Endometrial microvascular endothelial cells (primary cell): Measurements from ENCODE around the gene SSH2. TPM values are rescaled to one million over a fixed set of nuclear protein-coding genes. Genes with fewer than 3 reads are reported as not detected.
"Not testable (repeated sequence)": the region's sequence is repeated elsewhere in the genome, so short reads cannot be mapped to it uniquely, and the experiment has no call there.

Experiments
- in situ Hi-C: cut with HindIII; loops from 2 replicates; pipeline ENCODE4 v1.10.0; 2017; ENCODE audit warnings: low sequenced_read_pairs, low pct_unique_long_range_greater_than_20kb; ENCODE audit errors: inconsistent ontology term
- total RNA-seq: library from RNA; depleted of rRNA; stranded (reverse); fragments of >200 nt; gene quantifications from one replicate; pipeline ENCODE4 v1.2.3, GENCODE V29; 2015; ENCODE audit errors: inconsistent ontology term

SSH2 gene
- total RNA-seq, 1 donor from 2014 or later: 32.8 TPM

DNA sequence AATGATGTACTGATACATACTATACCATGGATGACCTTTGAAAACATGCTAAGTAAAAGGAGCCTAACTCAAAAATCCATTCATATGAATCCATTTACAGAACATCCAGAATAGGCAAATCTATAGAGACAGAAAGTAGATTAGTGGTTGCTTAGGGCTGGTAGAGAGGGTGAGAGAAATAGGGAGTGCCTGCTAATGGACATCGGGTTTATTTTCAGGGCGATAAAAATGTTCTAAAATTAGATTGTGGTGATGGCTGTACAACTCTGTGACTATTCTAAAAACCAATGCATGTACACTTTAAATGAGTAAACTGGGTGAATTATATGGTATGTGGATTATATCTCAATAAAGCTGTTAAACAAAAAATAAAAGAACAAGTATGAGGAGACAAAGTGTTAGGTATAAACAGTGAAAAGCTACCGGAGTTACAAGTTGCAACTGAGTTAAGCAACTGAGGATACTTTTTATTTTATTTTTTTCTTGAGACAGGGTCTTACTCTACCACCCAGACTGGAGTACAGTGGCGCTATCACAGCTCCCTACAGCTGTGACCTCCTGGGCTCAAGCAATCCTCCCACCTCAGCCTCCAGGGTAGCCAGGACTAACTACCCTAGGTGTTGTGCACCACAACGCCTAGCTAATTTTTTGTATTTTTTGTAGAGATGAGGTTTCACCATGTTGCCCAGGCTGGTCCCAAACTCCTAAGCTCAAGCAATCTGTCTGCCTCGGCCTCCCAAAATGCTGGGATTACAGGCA is 231.8 kb downstream of the SSH2 start:
- in situ Hi-C loops: no loop called here

DNA sequence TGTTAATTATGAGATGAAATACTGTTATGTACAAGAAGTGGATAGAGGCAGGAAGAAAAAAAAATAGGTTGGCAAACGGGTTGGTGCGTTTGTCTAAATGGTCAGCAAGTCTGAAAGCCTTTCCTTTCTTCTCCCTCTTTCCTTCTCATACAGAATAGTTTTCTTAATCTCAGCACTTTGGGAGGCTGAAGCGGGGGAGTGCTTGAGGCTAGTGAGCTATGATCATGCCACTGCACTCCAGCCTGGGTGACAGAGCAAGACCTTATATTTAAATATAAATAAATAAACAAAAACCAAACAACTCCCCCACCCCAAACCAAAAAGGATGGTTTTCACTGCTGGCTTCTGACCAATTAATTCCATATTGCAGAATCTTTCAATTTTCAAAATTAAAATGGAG is 232.7 kb downstream of the SSH2 start:
- in situ Hi-C loops: no loop called here

GRCh38 chr17:29694918-29695563 is 235.0 kb downstream of the SSH2 start:
- in situ Hi-C loops: no loop called here

GRCh38 chr17:29693751-29694150 is 236.3 kb downstream of the SSH2 start:
- in situ Hi-C loops: no loop called here

GRCh38 chr17:29687596-29687995 is 242.4 kb downstream of the SSH2 start:
- in situ Hi-C loops: no loop called here

GRCh38 chr17:29686993-29687590 is 242.9 kb downstream of the SSH2 start:
- in situ Hi-C loops: no loop called here

- in situ Hi-C loops: no loop called here
Observed at GRCh38 chr17:29683481-29683880, 246.5 kb downstream of the SSH2 start.

- in situ Hi-C loops: no loop called here
Observed at GRCh38 chr17:29682987-29683386, 247.0 kb downstream of the SSH2 start.

GRCh38 chr17:29682054-29682453 is 248.0 kb downstream of the SSH2 start:
- in situ Hi-C loops: no loop called here

- in situ Hi-C loops: no loop called here
Observed at GRCh38 chr17:29677824-29678223, 252.2 kb downstream of the SSH2 start.

- in situ Hi-C loops: no loop called here
Observed at GRCh38 chr17:29677221-29677791, 252.7 kb downstream of the SSH2 start.

DNA sequence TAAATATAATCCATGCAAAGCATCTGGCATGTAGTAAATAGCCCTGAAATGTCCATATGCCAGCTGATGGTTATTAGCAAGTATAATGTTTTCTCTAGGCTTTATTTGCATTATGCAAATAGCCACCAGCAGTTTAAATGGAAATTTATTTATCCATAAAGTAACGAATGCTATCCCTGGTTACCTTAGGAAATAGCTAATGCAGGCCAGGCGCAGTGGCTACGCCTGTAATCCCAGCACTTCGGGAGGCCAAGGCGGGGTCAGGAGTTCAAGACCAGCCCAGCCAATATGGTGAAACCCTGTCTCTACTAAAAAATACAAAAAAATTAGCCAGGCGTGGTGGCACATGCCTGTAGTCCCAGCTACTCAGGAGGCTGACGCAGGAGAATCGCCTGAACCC is 254.1 kb downstream of the SSH2 start:
- in situ Hi-C loops: not testable (repeated sequence)

- in situ Hi-C loops: no loop called here
Observed at GRCh38 chr17:29674281-29674680, 255.7 kb downstream of the SSH2 start.

GRCh38 chr17:29671661-29672060 is 258.4 kb downstream of the SSH2 start:
- in situ Hi-C loops: no loop called here

DNA sequence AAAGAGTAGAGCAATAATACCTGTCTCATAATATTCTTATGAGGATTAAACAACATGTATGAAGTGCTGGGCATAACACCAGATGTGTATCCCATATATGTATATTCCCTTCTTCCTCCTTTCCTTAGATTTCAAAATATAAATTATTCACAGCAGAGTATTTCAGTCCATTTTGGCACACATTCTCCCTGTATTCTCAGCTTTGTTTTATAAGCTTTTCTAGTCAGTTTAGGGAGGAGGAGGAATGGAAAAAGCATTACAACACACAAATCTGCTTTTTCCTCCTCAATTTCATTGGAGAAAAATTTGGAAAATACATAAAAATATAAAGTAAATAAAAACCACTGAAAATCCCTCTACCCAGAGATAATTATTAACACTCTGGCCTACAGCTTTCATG is 260.8 kb downstream of the SSH2 start:
- in situ Hi-C loops: no loop called here

DNA sequence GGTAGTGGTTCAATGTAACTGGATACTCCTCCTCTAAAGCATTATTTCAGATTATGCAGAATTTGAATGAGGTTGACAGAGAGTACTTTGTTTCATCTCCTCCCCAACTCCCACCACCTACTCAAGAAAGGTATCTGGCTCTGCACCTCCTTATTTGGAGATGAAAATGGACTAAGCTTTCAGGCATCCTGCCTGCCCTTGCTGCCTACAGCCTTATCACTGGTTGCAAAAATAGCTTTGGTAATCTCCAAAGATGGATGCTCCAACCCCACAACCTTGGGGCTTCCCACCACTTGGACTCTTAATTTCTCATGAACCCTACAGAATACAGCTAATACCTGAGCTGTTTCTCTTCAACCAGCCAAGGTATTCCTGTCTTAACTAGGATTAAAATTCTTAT is 262.1 kb downstream of the SSH2 start:
- in situ Hi-C loops: no loop called here

- in situ Hi-C loops: no loop called here
Observed at GRCh38 chr17:29665481-29665810, 264.6 kb downstream of the SSH2 start.

DNA sequence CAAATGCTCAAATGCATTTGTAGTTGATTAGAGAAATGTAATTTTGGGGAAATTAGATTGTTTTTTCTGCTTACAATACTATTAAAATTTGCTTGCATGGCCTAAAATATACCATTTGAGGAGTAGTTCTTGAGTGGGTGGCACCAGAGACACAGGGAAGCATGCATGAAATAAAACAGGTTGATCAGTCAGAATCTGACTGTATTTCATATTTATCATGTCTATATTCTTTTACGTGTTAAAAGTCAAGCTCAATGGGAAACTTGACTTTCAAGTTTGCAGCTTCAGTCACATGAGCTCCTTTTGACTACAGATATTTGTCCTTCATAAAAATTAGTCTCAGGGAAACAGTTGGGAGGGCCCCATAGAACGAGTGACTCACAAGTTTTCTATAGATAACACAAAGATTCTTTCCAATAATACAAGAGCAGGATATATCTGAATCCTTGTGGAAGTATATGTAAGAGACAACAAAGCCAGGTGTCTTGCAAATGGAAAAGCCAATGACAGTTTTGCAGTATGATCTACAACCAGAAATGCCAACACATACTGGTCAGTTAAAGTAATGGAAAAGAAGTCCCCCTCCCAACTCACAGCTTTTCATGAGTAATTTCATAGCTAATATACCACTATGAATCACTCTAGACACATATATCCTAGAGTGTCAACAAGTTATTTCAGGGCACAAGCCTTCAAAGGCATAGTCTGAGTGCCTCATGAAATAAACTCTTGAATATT is 265.1 kb downstream of the SSH2 start:
- in situ Hi-C loops: no loop called here

GRCh38 chr17:29663155-29663554 is 266.9 kb downstream of the SSH2 start:
- in situ Hi-C loops: no loop called here
